ENCODE results near the gene DNLZ. TPM values are rescaled to one million over a fixed set of nuclear protein-coding genes. Genes with fewer than 3 reads are reported as not detected.

DNLZ gene
- total RNA-seq, 1 experiment from 2014 or later = 26.5 TPM

DNA sequence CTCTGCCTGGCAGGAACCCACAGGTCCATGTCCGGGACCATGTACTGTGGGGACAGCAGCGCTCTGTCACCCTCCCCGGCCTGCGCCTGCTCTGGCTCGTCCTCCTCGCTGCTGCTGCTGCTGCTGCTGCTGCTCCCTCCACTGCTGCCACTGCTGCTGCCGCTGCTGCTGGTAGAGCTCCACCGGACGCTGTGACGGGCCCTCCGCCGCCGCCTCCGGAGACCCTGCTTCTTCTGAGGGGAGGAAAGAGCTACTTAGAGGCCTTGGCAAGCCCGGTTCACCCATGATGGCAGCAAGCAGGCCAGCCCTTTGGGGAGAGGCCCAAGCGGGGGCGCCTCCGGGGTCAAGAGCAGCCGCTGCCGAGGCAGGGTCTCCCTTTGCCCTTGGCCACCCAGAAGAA is 19.9 kb upstream of the DNLZ start:
- no peaks in the 10 kb centered on the region for H3K9me3 ChIP-seq (ENCODE audit: control insufficient read depth, insufficient read depth, low read depth, low read length)
- intact Hi-C loops (cut with micrococcal nuclease; ENCODE audit: unreplicated experiment) (no loop called here), in situ Hi-C loops (cut with HindIII; ENCODE audit: low pct_unique_long_range_greater_than_20kb, low sequenced_read_pairs) (no loop called here)
- no peak overlapping the region for H3K4me3 ChIP-seq (ENCODE audit: low read depth in 2 of 2, low read length in 2 of 2)
- DNase-seq (ENCODE audit: low read depth, low spot score) = no peak
- no peak overlapping the region for H3K27ac ChIP-seq (ENCODE audit: low read length)
- POLR2A ChIA-PET = no interaction called here
- CTCF ChIA-PET = no interaction called here
- H3K4me1 ChIP-seq (ENCODE audit: control insufficient read depth, insufficient read depth, low read length) = no peaks in the 10 kb centered on the region
- no peak for TF ChIP-seq POLR2AphosphoS5 (IDR thresholded peaks at IDR 0.05; ENCODE audit: low read depth, low read length)
- TF ChIP-seq, protein P1, sequence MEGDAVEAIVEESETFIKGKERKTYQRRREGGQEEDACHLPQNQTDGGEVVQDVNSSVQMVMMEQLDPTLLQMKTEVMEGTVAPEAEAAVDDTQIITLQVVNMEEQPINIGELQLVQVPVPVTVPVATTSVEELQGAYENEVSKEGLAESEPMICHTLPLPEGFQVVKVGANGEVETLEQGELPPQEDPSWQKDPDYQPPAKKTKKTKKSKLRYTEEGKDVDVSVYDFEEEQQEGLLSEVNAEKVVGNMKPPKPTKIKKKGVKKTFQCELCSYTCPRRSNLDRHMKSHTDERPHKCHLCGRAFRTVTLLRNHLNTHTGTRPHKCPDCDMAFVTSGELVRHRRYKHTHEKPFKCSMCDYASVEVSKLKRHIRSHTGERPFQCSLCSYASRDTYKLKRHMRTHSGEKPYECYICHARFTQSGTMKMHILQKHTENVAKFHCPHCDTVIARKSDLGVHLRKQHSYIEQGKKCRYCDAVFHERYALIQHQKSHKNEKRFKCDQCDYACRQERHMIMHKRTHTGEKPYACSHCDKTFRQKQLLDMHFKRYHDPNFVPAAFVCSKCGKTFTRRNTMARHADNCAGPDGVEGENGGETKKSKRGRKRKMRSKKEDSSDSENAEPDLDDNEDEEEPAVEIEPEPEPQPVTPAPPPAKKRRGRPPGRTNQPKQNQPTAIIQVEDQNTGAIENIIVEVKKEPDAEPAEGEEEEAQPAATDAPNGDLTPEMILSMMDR (IDR thresholded peaks at IDR 0.05) = no peak
- TF ChIP-seq SIN3A (IDR thresholded peaks at IDR 0.05; ENCODE audit: borderline replicate concordance, insufficient read depth, low read depth, low read length) = no peak
- H3K27me3 ChIP-seq (ENCODE audit: control insufficient read depth, insufficient read depth, low read length) = no peaks in the 10 kb centered on the region
- no TSS peak for BruUV-seq (replicated peaks)
- 0 out of 2 replicates have a peak, but pooled peaks have one; percentile 36 for ATAC-seq
- H3K36me3 ChIP-seq (ENCODE audit: control insufficient read depth, insufficient read depth, low read length) = no peaks in the 10 kb centered on the region

DNA sequence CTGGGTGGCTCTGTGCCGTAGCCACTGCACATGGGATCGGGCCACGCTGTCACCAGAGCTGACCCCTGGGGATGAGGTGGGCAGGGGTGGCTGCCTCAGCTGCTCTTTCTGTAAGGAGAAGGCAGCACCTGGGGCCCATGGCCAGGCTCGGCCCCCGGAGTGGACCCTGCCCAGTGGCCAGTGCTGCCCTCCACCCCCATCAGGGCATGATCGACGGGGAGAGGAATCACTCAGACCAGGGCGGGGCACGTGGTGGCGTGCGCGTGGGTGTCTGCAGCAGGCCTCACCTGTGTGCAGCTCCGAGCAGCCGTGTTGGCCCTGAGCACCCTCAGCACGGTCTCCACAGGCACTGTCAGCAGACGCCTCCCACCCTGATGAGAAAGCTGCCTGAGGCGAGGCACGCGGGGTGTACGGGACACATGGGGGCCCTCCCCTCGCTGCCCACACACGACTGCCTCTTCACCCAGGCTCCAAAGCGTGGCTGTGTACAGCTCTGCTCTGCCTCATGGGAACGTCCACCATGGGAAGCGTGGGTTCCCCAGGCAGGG is 18.5 kb upstream of the DNLZ start:
- TF ChIP-seq, protein P2, sequence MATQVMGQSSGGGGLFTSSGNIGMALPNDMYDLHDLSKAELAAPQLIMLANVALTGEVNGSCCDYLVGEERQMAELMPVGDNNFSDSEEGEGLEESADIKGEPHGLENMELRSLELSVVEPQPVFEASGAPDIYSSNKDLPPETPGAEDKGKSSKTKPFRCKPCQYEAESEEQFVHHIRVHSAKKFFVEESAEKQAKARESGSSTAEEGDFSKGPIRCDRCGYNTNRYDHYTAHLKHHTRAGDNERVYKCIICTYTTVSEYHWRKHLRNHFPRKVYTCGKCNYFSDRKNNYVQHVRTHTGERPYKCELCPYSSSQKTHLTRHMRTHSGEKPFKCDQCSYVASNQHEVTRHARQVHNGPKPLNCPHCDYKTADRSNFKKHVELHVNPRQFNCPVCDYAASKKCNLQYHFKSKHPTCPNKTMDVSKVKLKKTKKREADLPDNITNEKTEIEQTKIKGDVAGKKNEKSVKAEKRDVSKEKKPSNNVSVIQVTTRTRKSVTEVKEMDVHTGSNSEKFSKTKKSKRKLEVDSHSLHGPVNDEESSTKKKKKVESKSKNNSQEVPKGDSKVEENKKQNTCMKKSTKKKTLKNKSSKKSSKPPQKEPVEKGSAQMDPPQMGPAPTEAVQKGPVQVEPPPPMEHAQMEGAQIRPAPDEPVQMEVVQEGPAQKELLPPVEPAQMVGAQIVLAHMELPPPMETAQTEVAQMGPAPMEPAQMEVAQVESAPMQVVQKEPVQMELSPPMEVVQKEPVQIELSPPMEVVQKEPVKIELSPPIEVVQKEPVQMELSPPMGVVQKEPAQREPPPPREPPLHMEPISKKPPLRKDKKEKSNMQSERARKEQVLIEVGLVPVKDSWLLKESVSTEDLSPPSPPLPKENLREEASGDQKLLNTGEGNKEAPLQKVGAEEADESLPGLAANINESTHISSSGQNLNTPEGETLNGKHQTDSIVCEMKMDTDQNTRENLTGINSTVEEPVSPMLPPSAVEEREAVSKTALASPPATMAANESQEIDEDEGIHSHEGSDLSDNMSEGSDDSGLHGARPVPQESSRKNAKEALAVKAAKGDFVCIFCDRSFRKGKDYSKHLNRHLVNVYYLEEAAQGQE (IDR thresholded peaks at IDR 0.05; ENCODE audit: insufficient read depth in 1 of 2, low read depth in 2 of 2, low read length in 1 of 2) = no peak
- TF ChIP-seq SIN3A (IDR thresholded peaks at IDR 0.05; ENCODE audit: borderline replicate concordance, insufficient read depth, low read depth, low read length) = no peak
- TF ChIP-seq TCF7L2 (IDR thresholded peaks at IDR 0.05; ENCODE audit: low read depth, low read length) = no peak
- TF ChIP-seq POLR2AphosphoS5 (IDR thresholded peaks at IDR 0.05; ENCODE audit: low read depth, low read length) = no peak
- TF ChIP-seq, protein P1 (IDR thresholded peaks at IDR 0.05) = no peak

More for the DNA sequence above, 18.5 kb upstream of the DNLZ start:
- ChIA-PET POLR2A (no interaction called here), CTCF (no interaction called here)
- no peaks in the 10 kb centered on the region for H3K9me3 ChIP-seq (ENCODE audit: control insufficient read depth, insufficient read depth, low read depth, low read length)
- no TSS peak for BruUV-seq (replicated peaks)
- ATAC-seq = no peak
- no peaks in the 10 kb centered on the region for H3K27me3 ChIP-seq (ENCODE audit: control insufficient read depth, insufficient read depth, low read length)
- no peak overlapping the region for H3K4me3 ChIP-seq (ENCODE audit: low read depth in 2 of 2, low read length in 2 of 2)
- in situ Hi-C loops (cut with HindIII; ENCODE audit: low pct_unique_long_range_greater_than_20kb, low sequenced_read_pairs) = no loop called here
- intact Hi-C loops (cut with micrococcal nuclease; ENCODE audit: unreplicated experiment) = no loop called here
- DNase-seq (ENCODE audit: low read depth, low spot score) = no peak
- H3K4me1 ChIP-seq (ENCODE audit: control insufficient read depth, insufficient read depth, low read length) = no peaks in the 10 kb centered on the region
- H3K27ac ChIP-seq (ENCODE audit: low read length) = no peak overlapping the region
- H3K36me3 ChIP-seq (ENCODE audit: control insufficient read depth, insufficient read depth, low read length) = no peaks in the 10 kb centered on the region
